ENCODE measurements around the gene COL27A1.
"Not testable (repeated sequence)": the region's sequence is repeated elsewhere in the genome, so short reads cannot be mapped to it uniquely, and the experiment has no call there.

The COL27A1 gene

GRCh38 chr9:114124138-114124537, 31.2 kb upstream of the COL27A1 start:
- POLR2A ChIA-PET: no interaction called here
- no peak for DNase-seq (ENCODE audit: extremely low spot score)
- CTCF ChIA-PET: interaction anchor here (2.1 kb wide), 1 partner anchor 16 kb away, joined by 6 read pairs; no protein-coding TSS in a partner anchor
- TF ChIP-seq CTCF (IDR thresholded peaks at IDR 0.05; ENCODE audit: control extremely low read depth, extremely low read depth, low read depth, missing control alignments): no peak

- DNase-seq (ENCODE audit: extremely low spot score): no peak
- ChIA-PET POLR2A (no interaction called here), CTCF (interaction anchor here (1.4 kb wide), 1 partner anchor 166 kb away, joined by 6 read pairs; no protein-coding TSS in a partner anchor)
- no peak for TF ChIP-seq CTCF (IDR thresholded peaks at IDR 0.05; ENCODE audit: control extremely low read depth, extremely low read depth, low read depth, missing control alignments)
These were observed 30.5 kb upstream of the COL27A1 start for GRCh38 chr9:114124666-114125475.

- DNase-seq (ENCODE audit: extremely low spot score): no peak
- no peak for TF ChIP-seq CTCF (IDR thresholded peaks at IDR 0.05; ENCODE audit: control extremely low read depth, extremely low read depth, low read depth, missing control alignments)
- CTCF ChIA-PET: interaction anchor here (1.4 kb wide), 1 partner anchor 165 kb away, joined by 6 read pairs; no protein-coding TSS in a partner anchor
- POLR2A ChIA-PET: no interaction called here
These were observed 29.8 kb upstream of the COL27A1 start for GRCh38 chr9:114125476-114126013.

GRCh38 chr9:114126247-114127060, 28.9 kb upstream of the COL27A1 start:
- ChIA-PET CTCF (interaction anchor here (1.4 kb wide), 1 partner anchor 164 kb away, joined by 6 read pairs; no protein-coding TSS in a partner anchor), POLR2A (no interaction called here)
- no peak for DNase-seq (ENCODE audit: extremely low spot score)
- TF ChIP-seq CTCF (IDR thresholded peaks at IDR 0.05; ENCODE audit: control extremely low read depth, extremely low read depth, low read depth, missing control alignments): no peak

- DNase-seq (ENCODE audit: extremely low spot score); POLR2A ChIA-PET: not testable (repeated sequence)
- CTCF ChIA-PET: interaction anchor here (1.2 kb wide), 1 partner anchor 73 kb away, joined by 3 read pairs; no protein-coding TSS in a partner anchor
These were observed 26.6 kb upstream of the COL27A1 start for GRCh38 chr9:114128759-114129158.

GRCh38 chr9:114130141-114130540, 25.2 kb upstream of the COL27A1 start:
- no peak for DNase-seq (ENCODE audit: extremely low spot score)
- no peak for TF ChIP-seq CTCF (IDR thresholded peaks at IDR 0.05; ENCODE audit: control extremely low read depth, extremely low read depth, low read depth, missing control alignments)
- CTCF ChIA-PET: no interaction called here
- POLR2A ChIA-PET: no interaction called here
